Keratinocyte (primary cell): Measurements from ENCODE around the gene FAM78A.

Source experiments
- EZH2 ChIP-seq: IDR thresholded peaks from one replicate; pipeline ENCODE4 v1.6.1; 2012; ENCODE audit warnings: inconsistent platforms, mild to moderate bottlenecking, low read length, moderate library complexity
- TF ChIP-seq, protein P1 (sequence below), 3 experiments: IDR thresholded peaks in 1 of 3; conservative IDR thresholded peaks in 1 of 3; optimal IDR thresholded peaks in 1 of 3; 2 replicates in 2 of 3; 3 replicates in 1 of 3; pipeline versions ENCODE3 to v1.5.1; 2011; ENCODE audit warnings: low read length in 3 of 3, mild to moderate bottlenecking in 3 of 3, moderate library complexity in 2 of 3, control low read depth in 1 of 3, inconsistent platforms in 1 of 3; ENCODE audit not compliant: insufficient read depth in 2 of 3; ENCODE audit errors: extremely low read depth in 1 of 3

GRCh38 chr9:131253891-131254491 is 22.3 kb downstream of the FAM78A start:
- no peak for TF ChIP-seq EZH2
- TF ChIP-seq, protein P1, sequence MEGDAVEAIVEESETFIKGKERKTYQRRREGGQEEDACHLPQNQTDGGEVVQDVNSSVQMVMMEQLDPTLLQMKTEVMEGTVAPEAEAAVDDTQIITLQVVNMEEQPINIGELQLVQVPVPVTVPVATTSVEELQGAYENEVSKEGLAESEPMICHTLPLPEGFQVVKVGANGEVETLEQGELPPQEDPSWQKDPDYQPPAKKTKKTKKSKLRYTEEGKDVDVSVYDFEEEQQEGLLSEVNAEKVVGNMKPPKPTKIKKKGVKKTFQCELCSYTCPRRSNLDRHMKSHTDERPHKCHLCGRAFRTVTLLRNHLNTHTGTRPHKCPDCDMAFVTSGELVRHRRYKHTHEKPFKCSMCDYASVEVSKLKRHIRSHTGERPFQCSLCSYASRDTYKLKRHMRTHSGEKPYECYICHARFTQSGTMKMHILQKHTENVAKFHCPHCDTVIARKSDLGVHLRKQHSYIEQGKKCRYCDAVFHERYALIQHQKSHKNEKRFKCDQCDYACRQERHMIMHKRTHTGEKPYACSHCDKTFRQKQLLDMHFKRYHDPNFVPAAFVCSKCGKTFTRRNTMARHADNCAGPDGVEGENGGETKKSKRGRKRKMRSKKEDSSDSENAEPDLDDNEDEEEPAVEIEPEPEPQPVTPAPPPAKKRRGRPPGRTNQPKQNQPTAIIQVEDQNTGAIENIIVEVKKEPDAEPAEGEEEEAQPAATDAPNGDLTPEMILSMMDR (optimal IDR thresholded peaks at IDR 0.05 in 1 of 3, IDR thresholded peaks at IDR 0.05 in 1 of 3, conservative IDR thresholded peaks at IDR 0.05 in 1 of 3; ENCODE audit: extremely low read depth in 1 of 3, insufficient read depth in 2 of 3, low read length in 3 of 3) = no peak
